K562 (cell line): Measurements from ENCODE around the gene NCAPD2.

Experiments used
- ETV5 ChIP-seq: sonication (generic); formaldehyde crosslinking; IDR thresholded peaks from 2 replicates; pipeline ENCODE4 v1.4.0; 2020; ENCODE audit warnings: low read depth, mild to moderate bottlenecking, missing genetic modification reagents
- NRF1 ChIP-seq, 2 experiments: fragments of 450-650 bp; IDR thresholded peaks in 1 of 2; conservative IDR thresholded peaks in 1 of 2; 2 replicates each; pipeline ENCODE4 v1.6.1; 2014; ENCODE audit warnings: mild to moderate bottlenecking in 2 of 2
- POLR2A ChIP-seq: fragments of 450-650 bp; conservative IDR thresholded peaks from 2 replicates; pipeline ENCODE4 v1.6.1; 2016
- POLR2AphosphoS5 ChIP-seq: IDR thresholded peaks from 2 replicates; pipeline ENCODE4 v1.6.1; 2011; ENCODE audit warnings: mild to moderate bottlenecking, low read depth, low read length, moderate library complexity; ENCODE audit not compliant: control insufficient read depth, insufficient read depth
- POLR2G ChIP-seq: fragments of 200-400 bp; formaldehyde crosslinking; IDR thresholded peaks from 2 replicates; pipeline ENCODE4 v1.6.1; 2017; ENCODE audit warnings: low read depth, mild to moderate bottlenecking, antibody characterized with exemption, low read length, moderate library complexity
- SRF ChIP-seq, 2 experiments: fragments of 250-450, 450-650 bp in 1 of 2; sonication (Bioruptor Pico) in 1 of 2; sonication (generic) in 1 of 2; formaldehyde crosslinking; IDR thresholded peaks; 2 replicates each; pipeline versions ENCODE4 v1.5.0 to v1.5.1; 2020 to 2022; ENCODE audit warnings: mild to moderate bottlenecking in 1 of 2, missing genetic modification reagents in 1 of 2
- TBP ChIP-seq: optimal IDR thresholded peaks from 2 replicates; pipeline ENCODE3; 2011; ENCODE audit warnings: low read depth, low read length, improper control_type of control experiment
- TCFL5 ChIP-seq: fragments of 250-450 bp; sonication (Bioruptor Pico); conservative IDR thresholded peaks from 2 replicates; pipeline ENCODE4 v1.6.1; 2021; ENCODE audit warnings: mild to moderate bottlenecking, moderate library complexity, matching md5 sums
- ZNF695 ChIP-seq: fragments of 450-650 bp; formaldehyde crosslinking; IDR thresholded peaks from 2 replicates; pipeline ENCODE4 v1.4.0; 2020; ENCODE audit warnings: mild to moderate bottlenecking, moderate library complexity
- ZNF778 ChIP-seq: fragments of 450-650 bp; formaldehyde crosslinking; IDR thresholded peaks from 2 replicates; pipeline ENCODE4 v1.4.0; 2020; ENCODE audit warnings: mild to moderate bottlenecking, moderate library complexity
- TF ChIP-seq, protein P1 (sequence below): sonication (generic); formaldehyde crosslinking; IDR thresholded peaks from 2 replicates; pipeline ENCODE4 v1.8.0; 2022; ENCODE audit warnings: missing genetic modification reagents, mild to moderate bottlenecking, borderline replicate concordance
- TF ChIP-seq, protein P2 (sequence below), 3 experiments: IDR thresholded peaks in 2 of 3; conservative IDR thresholded peaks in 1 of 3; 2 replicates each; pipeline ENCODE4 v1.5.1; 2011 to 2012; ENCODE audit warnings: low read length in 3 of 3, mild to moderate bottlenecking in 3 of 3, control low read depth in 2 of 3, improper control_type of control experiment in 1 of 3, inconsistent platforms in 1 of 3, low read depth in 1 of 3, mixed read lengths in 1 of 3, moderate library complexity in 1 of 3; ENCODE audit not compliant: insufficient read depth in 2 of 3

- TF ChIP-seq POLR2G (no peak), ZNF778 (CRISPR knock-in tag) (no peak), POLR2A (no peak), ZNF695 (no peak), SRF (CRISPR knock-in tag; IDR thresholded peaks at IDR 0.05) (no peak), POLR2AphosphoS5 (no peak), ETV5 (no peak), TCFL5 (CRISPR knock-in tag) (no peak), TBP (no peak), NRF1 (conservative IDR thresholded peaks at IDR 0.05 in 1 of 2, IDR thresholded peaks at IDR 0.05 in 1 of 2) (no peak)
- TF ChIP-seq, protein P1, sequence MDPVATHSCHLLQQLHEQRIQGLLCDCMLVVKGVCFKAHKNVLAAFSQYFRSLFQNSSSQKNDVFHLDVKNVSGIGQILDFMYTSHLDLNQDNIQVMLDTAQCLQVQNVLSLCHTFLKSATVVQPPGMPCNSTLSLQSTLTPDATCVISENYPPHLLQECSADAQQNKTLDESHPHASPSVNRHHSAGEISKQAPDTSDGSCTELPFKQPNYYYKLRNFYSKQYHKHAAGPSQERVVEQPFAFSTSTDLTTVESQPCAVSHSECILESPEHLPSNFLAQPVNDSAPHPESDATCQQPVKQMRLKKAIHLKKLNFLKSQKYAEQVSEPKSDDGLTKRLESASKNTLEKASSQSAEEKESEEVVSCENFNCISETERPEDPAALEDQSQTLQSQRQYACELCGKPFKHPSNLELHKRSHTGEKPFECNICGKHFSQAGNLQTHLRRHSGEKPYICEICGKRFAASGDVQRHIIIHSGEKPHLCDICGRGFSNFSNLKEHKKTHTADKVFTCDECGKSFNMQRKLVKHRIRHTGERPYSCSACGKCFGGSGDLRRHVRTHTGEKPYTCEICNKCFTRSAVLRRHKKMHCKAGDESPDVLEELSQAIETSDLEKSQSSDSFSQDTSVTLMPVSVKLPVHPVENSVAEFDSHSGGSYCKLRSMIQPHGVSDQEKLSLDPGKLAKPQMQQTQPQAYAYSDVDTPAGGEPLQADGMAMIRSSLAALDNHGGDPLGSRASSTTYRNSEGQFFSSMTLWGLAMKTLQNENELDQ (CRISPR knock-in tag) = no peak
- TF ChIP-seq, protein P2, sequence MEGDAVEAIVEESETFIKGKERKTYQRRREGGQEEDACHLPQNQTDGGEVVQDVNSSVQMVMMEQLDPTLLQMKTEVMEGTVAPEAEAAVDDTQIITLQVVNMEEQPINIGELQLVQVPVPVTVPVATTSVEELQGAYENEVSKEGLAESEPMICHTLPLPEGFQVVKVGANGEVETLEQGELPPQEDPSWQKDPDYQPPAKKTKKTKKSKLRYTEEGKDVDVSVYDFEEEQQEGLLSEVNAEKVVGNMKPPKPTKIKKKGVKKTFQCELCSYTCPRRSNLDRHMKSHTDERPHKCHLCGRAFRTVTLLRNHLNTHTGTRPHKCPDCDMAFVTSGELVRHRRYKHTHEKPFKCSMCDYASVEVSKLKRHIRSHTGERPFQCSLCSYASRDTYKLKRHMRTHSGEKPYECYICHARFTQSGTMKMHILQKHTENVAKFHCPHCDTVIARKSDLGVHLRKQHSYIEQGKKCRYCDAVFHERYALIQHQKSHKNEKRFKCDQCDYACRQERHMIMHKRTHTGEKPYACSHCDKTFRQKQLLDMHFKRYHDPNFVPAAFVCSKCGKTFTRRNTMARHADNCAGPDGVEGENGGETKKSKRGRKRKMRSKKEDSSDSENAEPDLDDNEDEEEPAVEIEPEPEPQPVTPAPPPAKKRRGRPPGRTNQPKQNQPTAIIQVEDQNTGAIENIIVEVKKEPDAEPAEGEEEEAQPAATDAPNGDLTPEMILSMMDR (IDR thresholded peaks at IDR 0.05 in 2 of 3, conservative IDR thresholded peaks at IDR 0.05 in 1 of 3; ENCODE audit: insufficient read depth in 2 of 3, low read depth in 1 of 3, low read length in 3 of 3) = no peak
These were observed 47.7 kb downstream of the NCAPD2 start for GRCh38 chr12:6541371-6542165.
